NCI-H526 (cell line): ENCODE results near the gene AOC3.
A peak's percentile ranks its signal among the peaks of the same experiment; 100 is the strongest.

Experiments
- DNase-seq, 2 experiments: peaks; one replicate each; lab custom pipeline; 2025; lab: John Stamatoyannopoulos, UW

The AOC3 gene, protein sequence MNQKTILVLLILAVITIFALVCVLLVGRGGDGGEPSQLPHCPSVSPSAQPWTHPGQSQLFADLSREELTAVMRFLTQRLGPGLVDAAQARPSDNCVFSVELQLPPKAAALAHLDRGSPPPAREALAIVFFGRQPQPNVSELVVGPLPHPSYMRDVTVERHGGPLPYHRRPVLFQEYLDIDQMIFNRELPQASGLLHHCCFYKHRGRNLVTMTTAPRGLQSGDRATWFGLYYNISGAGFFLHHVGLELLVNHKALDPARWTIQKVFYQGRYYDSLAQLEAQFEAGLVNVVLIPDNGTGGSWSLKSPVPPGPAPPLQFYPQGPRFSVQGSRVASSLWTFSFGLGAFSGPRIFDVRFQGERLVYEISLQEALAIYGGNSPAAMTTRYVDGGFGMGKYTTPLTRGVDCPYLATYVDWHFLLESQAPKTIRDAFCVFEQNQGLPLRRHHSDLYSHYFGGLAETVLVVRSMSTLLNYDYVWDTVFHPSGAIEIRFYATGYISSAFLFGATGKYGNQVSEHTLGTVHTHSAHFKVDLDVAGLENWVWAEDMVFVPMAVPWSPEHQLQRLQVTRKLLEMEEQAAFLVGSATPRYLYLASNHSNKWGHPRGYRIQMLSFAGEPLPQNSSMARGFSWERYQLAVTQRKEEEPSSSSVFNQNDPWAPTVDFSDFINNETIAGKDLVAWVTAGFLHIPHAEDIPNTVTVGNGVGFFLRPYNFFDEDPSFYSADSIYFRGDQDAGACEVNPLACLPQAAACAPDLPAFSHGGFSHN

DNA sequence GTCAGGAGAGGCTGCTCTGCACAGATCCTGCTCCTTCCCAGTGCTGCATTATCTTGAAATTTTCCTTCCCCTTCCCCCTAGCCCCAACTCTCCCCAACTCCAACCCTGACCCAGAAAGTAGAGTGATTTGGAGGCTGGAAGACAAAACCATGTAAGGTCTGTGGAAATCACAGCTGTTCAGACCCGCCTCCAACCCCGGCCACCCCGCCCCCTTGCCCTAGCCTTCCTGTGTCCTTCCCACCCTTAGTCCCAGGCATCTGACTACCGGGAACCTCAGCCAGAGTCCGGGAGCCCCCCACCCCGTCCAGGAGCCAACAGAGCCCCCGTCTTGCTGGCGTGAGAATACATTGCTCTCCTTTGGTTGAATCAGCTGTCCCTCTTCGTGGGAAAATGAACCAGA lies at the start of gene AOC3:
AOC3 (plus strand) TSS at position 246 of the 400 bp plus-strand sequence; CDS start at position 391, 145 bp downstream.
- DNase-seq: no peak

DNA sequence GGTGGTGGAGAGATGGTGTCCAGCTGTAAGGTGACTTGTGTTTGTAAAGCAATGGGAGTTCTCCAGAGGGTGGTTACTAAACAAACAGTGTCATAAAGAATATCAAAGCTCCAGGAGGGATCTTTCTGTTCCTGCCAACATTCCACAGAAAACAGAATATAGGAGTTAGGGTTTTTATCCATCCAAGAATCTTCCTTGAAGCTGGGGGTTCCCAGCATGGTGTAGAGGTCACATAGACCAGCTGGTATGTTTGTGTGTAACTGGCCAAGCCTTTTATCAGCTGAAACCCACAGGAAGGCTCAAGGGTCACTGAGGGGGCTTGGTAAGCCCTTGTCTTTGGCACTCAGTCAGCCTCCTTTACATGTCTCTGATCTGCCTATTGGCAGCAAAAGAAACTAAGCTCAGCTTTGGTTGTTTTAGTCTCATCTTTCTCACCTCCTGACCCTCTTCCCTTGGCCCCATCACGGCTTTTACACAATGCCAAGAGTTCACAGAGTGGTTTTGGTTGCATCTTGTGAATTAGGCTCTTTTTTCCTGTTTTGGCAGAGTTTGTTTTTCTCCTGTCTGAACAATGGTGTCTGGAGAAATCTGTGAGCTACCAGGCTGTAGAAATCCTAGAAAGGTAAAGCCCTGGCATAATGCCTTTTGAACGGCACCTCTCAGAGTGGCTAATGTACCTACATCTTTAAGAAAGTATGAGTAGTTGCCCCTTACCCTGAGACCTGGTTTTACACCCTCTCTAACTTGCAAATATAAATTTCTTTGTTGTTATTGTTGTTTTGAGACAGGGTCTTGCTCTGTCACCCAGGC lies 47.7 kb upstream of the AOC3 start:
- no peak for DNase-seq

DNA sequence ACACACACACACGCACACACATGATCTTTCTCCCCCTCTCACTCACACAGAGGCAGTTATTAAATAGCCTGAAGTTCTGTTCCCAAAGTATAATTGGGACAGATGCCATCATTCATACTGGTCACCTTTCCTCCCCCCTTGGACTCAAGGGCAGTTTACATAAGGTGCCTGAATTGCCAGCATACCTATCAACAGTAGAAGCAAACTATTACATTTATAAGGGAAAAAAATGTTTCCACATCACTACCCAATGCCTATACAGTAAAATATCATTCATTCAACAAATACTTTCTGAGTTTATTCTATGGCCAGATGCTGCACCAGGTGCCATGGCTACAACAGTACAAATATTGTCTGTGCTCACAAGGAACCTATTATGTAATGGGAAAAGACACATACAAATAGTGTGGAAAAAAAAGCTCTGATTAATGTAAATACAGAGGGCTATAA lies 46.1 kb upstream of the AOC3 start:
- DNase-seq: peak in 1 of 2 experiments; percentile 54

DNA sequence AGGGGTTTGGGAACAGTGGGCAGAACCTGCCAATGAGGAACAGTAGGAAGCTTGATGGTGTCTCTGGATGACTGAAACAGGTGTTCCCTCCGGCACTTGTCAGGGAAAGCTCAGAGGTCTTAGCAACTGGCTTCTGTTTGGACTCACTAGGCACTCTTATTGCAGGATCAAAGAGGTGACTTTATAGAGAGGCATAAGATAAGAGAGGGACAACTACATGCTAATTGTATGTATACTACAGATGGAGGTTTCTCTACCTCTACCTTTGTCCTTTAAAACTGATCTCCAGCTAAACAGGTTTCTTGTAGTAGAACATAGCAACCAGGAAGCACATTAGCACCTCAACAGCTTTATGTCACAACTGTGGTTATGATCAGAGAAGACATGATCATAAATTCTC lies 44.8 kb upstream of the AOC3 start:
- DNase-seq: no peak

DNA sequence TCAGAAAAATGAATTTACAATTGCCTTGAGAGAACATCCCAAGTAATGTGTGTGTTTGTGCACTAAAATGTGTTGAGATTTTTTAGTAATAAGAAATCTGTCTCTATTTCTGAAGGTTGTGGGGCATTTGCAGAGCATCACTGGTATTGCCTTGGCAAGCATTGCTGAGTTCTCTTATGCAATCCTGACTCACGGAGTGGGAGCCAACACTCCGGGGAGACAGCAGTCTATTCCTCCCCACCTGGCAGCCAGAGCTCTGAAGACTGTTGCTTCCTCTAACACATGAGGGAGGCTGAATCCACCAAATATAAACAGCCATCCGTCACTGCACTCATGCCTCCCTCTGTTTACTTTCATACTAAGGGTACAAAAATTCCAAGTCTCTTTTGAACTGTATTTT lies 41.7 kb upstream of the AOC3 start:
- DNase-seq: no peak

DNA sequence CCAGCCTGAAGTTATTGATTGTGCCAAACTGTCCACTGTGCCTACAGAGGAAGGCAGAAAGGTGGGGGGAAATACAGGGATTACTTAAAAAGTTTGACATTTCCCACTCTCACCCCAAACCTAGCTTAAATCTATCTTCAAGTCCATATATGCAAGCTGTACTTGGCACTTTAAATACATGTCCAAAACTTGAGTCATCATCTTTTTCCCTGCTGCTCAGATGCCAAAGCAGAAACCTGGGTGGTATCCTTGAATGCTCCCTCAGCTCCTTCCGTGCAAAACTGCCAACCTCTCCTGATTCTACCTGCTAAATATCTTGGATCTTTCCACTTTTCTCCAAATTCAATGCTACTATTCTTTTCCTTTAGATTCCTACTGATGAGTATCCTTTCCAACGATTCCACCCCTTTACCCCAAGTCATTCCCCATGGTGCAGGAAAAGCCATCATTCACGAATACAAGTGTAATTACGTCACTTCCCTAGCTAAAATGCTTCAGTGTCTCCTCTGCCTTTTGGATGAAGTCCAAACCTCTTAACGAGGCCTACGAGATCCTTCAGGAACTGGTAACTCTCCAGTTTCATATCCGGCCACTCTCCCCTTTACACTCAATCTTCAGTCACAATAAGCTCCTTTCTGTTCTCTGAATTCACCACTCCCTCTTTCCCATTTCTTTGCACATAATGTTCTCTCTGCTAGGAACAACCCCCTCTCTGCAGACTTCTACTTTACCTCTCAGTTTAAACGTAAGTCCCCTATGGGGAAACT lies 36.2 kb upstream of the AOC3 start:
- DNase-seq: no peak

DNA sequence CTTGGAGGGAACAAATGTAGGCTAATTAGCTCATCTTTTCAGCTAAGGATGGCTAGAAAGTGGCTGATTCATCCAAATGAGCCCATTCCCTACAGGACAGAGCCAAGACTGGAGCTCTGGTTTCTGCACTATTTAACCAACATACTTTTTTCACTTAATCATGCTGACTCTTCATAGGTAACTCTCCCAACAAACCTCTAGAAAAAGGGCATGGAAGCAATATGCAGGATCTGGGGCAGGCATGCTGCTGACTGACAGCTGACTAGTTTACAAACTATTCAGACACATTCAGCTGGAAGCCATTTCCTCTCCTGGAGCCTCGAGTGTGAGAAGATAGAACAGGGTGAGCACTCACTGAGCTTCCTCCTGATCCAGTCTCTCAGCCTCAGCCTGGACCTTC lies 33.1 kb upstream of the AOC3 start:
- DNase-seq: no peak

DNA sequence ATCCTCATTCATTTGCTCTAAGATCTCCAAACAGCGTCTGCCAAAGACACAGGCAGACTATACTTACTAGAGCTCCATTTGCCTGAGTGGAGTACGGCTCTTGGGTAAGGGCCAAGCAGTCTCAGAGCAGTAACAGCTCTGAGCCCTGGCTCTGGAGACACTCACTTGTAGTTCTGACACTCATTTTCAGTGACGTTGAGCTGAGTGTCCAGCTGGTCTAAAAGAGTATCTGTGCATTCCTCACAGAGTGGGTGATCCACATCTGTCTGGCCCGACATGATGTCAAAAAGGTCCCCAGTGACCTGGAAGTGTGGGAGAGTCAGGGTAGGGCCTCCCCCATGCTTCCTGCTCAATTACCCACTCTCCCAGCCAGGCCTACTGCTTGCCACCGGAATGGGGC lies 32.6 kb upstream of the AOC3 start:
- no peak for DNase-seq

DNA sequence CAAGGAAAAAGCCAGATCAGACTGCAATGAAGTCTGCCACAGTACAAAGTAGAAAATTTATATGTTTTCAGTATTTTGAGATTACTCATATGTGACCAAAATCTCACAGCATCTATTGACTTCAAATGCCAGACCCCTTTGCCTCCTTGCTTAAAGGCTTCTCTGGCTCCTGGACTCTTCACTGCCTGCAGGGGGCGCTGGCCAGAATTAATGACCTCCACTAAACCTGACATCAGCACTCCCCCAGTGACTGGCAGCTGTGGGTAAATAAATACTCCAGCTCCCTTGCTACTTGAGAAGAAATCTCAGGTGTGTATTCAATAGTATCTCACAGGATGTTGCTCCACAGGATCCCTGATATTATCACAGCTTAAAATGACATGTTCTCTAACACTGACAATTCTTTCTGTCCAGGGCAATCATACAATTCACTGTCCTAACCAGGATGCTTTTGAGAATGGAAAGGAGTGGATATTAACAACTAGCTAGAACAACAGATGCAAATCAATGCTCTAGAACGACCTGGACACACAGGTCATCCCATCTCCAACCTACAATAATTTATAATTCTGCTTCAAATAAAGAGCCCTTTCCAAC lies 31.0 kb upstream of the AOC3 start:
- peak; percentile 30 to 74 for DNase-seq

DNA sequence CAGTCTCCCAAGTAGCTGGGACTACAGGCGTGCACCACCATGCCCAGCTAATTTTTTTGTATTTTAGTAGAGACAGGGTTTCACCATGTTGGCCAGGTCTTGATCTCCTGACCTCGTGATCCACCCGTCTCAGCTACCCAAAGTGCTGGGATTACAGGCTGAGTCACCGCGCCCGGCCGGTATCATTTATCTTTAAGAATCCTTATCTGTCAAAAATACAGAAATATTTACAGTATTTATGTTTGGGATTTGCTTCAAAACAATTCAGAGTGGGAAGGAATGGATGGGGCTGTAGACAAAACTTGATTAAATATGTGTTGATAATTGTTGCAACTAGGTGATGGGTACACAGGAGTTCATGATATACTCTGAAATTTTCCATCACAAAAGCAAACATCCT lies 29.8 kb upstream of the AOC3 start:
- DNase-seq: no peak

DNA sequence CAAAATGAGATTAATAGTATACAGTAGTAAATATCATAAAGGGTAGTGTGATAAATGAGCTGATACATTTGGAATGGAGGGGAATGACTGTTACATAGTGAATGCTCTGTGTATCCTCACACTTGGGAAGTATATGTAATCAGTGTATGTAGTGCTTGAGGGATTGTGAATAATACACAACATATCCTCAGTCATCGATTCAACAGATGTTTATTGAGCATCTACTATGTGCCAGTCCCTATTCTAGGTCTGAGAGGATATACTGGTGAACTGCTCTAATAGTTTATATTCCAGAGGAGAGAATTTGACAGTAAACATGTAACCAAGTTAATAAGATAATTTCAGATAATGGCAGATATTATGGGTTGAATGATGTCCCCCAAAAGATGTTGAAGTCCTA lies 23.5 kb upstream of the AOC3 start:
- no peak for DNase-seq

DNA sequence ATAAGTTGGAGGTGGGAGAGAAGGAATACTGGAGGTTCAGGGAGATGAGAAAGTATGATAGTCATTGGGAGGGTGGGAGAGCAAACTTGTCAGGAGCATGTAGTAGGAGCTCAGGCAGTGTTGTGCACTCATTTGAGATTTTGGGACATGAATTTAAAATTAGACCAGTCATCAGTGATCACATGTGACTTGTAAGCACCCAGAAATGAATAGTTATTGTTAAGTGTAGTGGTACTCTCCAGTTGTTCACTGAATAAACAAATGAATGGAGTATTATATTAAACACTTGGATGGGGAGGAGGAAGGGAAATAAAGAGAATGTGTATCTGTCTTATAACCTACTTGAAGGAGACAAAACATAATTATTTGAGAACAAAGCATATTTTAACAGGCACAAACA lies 20.0 kb upstream of the AOC3 start:
- no peak for DNase-seq

DNA sequence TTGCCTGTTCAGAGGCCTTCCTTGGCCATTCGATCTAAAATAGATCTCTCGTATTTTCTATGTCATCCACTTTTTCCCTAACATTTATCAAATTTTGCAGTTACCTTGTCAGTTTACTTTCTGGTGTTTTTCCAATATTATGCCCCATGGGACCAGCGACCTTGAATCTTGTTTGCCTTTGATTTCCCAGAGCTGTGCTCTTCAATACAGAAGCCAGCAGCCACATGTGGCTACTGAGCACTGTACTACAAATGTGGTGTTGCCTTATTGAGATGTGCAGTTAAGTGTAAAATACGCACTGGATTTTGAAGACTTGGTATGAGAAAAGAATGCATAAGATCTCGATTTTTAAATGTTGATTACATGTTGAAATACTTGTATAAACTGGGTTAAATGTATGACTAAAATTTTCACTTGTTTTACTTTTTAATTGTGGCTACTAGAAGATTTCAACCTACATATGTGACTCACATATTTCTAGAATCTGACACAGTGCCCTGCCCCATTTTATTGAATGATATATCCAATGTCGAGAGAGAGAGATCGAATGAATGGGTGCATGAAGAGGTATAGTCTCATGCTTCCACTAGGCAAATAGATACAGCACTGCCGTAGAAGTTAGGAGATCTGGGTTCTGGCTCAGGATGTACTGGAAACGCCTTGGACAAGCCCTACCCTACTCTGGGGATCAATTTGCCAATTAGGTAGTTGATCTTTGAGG lies 18.6 kb upstream of the AOC3 start:
- DNase-seq: peak in 1 of 2 experiments; percentile 39

DNA sequence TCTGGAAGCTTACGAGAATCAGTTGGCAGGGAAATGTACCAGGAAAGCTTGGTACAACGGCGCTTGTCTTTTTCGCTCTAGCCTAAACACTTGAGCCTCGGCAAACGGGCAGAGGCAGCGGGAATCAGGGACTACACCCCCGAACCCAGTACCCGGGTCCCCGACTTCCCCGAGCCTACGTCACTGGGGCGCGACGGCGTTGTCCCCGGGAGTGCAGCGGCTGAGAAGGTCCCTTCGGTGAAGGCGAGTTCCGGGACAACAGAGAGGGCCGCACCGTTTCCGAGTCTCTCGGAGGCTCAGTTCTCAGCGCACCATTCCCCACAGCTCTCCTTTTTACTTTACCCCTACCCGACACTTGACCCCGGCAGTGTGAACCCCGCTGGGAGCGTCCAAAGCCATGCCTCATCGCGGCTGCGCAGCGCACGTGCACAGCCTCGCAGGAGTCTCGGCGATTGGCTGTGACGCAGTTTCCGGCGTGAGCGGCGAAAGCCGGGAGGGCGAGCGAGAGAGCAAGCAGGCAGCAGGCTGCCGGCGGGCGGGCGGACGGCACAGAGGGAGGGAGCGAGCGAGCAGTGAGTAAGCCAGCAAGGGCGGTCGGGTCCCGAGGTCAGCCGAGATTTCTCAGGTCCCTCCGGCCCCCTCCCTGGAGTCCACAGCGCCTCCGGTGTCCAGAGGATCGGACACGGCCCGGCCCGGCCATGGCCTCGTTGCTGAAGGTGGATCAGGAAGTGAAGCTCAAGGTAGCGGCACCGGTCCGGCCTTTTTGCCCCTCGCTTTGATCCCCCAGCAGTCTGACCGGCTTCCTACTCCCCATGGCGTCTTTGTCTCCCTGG lies 17.8 kb upstream of the AOC3 start, which contains the start of gene PSME3:
PSME3 (plus strand) TSS at position 464 of the 833 bp plus-strand sequence; CDS start at position 699, 235 bp downstream.
- DNase-seq: peak; percentile 58 to 90

DNA sequence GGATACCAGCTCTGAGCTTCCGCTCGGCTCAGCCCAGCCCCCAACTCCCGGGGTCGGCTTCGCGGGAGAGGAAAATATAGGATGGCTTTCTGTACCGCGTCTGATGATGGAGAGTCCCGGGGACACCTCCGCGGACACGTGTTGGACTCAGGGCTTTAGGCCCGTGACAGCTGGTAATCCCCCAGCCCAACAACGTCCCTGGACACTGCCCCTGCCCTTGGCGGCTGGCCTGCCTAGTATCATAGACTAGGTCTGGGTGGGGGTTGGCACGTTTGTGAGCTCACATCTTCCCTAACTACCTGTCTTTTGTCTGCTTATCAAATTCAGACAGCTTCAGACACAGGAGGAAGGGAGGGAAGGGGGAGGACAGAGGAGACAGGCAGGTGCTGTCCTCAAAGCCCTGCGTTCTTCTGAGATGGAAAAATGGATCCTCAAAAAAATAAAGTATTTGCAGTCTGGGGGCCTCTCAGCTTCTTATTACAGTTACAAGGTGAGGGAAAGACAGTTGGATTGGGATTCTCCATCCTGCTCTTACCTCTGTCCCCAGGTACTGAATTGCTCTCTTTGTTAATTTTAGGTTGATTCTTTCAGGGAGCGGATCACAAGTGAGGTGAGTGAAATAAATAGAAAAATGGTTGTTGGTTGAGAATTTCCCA lies 17.1 kb upstream of the AOC3 start:
- DNase-seq: no peak

DNA sequence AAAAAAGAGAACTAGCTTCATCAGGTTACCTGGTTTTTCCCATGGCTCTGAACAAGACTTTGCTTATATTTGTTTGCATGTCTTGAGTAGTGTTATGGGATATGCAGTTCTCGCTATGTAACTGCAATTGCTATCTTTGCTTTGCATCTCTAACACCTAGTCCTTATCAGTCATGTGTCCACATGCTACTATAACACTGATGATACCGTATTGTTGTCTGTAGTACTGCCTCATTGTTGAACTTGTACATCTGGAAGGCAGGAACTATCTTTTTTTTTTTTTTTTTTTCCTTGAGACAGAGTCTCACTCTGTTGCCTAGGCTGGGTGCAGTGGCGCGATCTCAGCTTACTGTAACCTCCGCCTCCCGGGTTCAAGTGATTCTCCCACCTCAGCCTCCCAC lies 15.3 kb upstream of the AOC3 start:
- DNase-seq: no peak

DNA sequence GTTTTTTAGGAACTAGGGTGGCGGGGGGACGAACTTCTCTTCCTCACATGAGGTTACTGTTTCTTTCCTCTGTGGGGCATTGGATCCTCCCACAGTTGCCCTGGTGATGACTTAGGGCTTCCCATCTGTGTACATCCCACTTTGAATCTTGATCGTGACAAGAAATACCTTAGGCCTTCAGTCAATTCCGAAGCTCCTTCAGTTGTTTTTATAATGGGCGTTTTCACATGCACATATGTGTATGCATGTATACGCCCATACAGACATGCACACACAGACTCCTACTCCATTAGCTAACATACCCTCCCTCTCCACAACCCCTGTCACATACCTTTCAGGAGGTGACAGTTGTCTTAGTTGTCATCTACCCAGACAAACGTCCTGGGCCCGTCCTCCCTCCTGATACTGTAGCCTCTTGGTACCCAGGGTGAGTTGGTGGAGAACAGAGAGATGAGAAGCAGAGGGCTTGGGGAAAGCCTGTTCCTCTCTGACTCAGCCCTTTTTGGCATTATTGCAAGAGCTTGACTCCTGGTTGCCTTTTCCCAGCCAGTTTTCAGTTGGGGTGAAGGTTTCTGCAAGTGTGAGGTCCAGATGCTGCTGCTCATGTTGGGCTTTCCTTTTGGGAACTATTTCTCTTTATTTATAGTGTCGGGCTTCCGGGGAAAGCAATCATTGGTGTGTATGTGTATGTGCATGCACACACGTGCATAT lies 8.9 kb upstream of the AOC3 start:
- no peak for DNase-seq

DNA sequence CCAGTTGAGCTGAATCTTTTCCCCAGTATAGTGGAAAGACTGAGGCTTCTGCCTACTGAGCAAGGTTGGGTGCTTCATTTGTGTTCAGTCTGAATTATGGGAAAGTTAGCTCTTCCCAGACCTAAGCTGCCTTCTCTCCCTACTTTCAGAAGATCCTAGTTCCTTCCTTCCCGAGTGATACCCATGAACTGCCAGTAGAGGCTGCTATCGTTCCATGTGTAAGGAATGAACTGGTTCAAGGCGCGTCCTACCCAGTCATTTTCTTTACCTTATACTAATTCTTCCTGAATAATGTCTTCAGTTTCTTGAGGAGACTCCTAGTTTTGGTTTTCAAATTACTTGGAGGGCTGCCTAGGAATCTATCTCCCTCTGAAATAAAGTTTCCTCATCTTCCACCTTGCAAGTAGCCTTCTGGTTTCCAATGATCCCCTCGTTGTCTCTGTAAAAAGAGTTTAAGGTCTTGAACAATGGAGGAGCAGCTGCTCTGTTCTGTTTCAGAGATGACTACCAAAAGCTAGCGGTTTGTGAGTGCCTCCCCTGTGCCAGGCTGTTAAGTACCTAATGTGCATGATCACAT lies 7.6 kb upstream of the AOC3 start:
- DNase-seq: peak; percentile 24 to 45
